ENCODE results near the gene ZNF385B.

DNA sequence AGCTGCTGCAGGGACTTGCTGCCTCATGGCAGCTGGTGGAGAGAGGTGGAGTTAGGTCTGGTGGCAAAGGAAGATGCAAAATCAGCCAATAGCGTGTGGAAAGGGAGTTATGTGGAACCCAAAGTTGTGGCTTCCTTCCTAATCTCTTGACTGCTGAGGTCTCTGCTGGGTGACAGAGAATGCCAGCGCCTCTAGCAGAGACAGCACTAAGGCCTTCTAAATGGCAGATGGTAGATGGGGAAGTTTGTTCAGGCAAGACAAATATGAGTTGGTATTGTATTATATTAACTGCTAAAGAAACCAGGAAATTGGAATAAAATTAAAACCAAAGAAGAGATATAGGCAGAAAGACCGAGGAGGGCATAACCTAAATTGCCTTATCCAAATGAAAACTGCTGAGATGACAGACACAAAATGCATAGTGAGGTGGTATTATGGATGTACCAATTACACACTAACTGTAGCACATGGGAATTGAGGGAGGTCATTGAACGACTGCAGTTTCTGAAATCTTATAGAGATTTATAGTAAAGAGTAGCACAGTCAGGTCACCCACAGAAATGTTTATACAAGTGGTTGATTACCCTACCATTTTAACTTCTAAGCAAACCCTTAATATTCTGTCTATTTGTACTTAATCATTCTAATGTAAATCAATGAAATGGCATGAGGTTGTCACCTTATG lies 350.2 kb downstream of the ZNF385B start:
- TF ChIP-seq CTCF (IDR thresholded peaks at IDR 0.05) (no peak), POLR2A (IDR thresholded peaks at IDR 0.05) (no peak), POLR2AphosphoS5 (IDR thresholded peaks at IDR 0.05) (no peak)
